HG02973 (cell line): Measurements from ENCODE around the gene MALAT1.
"Not testable (repeated sequence)": the region's sequence is repeated elsewhere in the genome, so short reads cannot be mapped to it uniquely, and the experiment has no call there.

Source experiments
- ATAC-seq: cut with Tn5 transposase; IDR thresholded peaks from one replicate; pipeline ENCODE4 v1.9.1; 2021; ENCODE audit warnings: moderate library complexity; ENCODE audit not compliant: unreplicated experiment

MALAT1 gene

DNA sequence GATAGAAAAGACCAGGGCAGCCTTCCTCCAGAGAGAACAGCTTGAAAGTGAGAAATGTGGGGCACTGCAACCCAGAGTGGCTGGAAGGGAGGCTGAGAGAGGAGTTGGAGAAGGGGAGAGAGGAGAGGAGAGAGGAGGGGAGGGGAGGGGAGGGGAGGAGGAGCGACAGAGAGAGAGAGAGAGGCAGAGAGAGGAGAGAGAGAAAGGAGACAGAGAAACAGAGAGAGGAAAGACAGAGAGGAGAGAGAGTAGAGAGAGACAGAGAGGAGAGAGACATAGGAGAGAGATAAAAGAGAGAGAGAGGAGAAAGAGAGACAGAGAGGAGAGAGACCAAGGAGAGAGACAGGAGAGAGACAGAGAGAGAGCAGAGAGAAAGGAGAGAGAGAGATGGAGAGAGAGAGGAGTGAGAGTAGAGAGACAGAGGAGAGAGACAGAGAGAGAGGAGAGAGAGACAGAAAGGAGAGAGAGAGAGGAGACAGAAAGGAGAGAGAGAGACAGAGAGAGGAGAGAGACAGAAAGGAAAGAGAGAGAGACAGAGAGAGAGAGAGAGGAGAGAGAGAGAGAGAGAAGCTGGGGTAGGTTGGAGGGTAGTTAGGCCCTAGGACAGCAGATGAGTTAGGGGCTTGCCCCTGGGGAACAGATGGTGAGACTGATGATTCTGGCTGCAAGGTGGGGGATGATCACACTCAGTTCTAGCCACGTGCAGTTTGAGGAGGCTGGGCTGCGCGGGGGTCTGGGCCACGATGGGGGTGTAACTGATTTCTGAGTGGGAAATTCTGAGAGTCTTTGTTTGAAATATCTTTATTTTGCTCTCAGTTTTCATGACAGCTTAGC is 17.5 kb downstream of the MALAT1 start:
- ATAC-seq = no peak

GRCh38 chr11:65518941-65519549 is 20.2 kb downstream of the MALAT1 start:
- ATAC-seq = not testable (repeated sequence)

DNA sequence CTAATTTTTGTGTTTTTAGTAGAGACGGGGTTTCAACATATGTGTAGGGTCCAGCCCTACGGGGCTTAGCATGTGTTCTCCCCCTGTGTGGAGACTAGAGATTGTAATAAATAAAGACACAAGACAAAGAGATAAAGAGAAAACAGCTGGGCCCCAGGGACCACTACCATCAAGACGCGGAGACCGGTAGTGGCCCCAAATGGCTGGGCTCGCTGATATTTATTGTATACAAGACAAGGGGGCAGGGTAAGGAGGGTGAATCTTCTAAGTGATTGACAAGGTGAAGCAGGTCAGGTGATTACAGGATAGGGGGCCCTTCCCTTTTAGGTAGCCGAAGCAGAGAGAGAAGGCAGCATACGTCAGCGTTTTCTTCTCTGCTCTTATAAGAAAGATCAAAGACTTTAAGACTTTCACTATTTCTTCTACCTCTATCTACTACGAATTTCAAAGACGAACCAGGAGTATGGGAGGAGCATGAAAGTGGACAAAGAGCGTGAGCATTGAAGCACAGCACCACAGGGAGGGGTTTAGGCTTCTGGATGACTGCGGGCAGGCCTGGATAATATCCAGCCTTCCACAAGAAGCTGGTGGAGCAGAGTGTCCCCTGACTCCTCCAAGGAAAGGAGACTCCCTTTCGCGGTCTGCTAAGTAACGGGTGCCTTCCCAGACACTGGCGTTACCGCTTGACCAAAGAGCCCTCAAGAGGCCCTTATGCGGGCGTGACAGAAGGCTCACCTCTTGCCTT is 23.1 kb downstream of the MALAT1 start:
- not testable (repeated sequence) for ATAC-seq

DNA sequence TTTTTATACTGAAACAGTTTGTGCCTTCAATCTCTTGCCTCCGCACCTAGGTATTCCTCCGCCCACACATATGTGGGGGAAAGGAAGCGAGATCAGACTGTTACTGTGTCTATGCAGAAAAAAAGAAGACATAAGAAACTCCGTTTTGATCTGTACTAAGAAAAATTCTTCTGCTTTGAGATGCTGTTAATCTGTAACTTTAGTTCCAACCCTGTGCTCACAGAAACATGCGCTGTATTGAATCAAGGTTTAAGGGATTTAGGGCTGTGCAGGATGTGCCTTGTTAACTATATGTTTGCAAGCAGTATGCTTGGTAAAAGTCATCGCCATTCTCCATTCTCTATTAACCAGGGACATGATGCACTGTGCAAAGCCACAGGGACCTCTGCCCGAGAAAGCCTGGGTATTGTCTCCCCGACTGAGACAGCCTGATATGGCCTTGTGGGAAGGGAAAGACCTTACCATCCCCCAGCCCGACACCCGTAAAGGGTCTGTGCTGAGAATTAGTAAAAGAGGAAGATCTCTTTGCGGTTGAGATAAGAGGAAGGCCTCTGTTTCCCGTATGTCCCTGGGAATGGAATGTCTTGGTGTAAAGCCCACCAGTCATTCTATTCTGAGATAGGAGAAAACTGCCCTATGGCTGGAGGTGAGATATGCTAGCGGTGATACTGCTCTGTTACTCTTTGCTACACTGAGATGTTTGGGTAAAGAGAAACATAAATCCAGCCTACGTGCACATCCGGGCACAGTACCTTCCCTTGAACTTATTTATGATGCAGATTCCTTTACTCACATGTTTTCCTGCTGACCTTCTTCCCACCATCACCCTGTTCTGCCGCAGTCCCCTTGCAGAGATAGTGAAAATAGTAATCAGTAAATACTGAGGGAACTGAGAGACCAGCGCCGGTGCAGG is 24.1 kb downstream of the MALAT1 start:
- not testable (repeated sequence) for ATAC-seq

GRCh38 chr11:65523631-65523968 is 24.8 kb downstream of the MALAT1 start:
- ATAC-seq = not testable (repeated sequence)

- ATAC-seq = no peak
Observed at GRCh38 chr11:65524014-65524740, 25.3 kb downstream of the MALAT1 start.

DNA sequence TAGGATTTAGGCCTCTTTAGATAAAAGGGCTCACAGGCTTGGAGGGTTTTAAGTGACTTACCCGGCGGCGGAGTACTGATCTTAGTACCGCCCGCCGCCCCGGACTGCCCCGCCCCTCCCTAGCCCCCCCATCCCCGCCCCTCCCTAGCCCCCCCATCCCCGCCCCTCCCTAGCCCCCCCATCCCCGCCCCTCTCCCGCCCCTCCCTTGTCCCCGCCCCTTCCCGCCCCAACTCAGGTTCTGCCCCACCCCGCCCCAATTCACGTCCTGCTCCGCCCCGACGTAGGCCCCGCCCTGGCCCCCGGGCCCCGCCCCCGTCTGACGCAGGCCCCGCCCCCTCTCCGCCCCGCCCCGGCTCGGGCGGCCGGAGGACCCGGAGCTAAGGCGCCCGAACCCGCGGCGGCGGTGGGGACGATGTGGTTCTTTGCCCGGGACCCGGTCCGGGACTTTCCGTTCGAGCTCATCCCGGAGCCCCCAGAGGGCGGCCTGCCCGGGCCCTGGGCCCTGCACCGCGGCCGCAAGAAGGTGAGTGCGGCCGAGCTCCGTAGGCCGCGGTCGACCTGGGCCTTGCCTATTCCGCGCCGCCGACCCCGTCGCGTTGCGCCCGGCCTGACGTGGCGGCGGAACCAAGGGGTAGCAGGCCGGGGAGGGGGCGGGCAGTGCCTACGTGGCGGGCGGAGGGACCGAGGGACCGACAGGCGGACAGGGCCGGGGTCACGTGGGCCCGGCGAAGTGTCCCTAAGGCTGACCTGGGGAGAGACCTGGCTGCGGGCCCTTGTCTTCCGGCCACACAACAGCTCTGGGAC is 26.1 kb downstream of the MALAT1 start, which contains the start of gene SCYL1:
TSS of gene SCYL1 (plus strand) at position 343 of the 805 bp plus-strand sequence. CDS start at position 414, 71 bp downstream.
- peak; percentile 44 for ATAC-seq

- peak; percentile 20 for ATAC-seq
Observed at GRCh38 chr11:65525546-65526480, 27.0 kb downstream of the MALAT1 start.

- ATAC-seq = no peak
Observed at GRCh38 chr11:65526744-65527143, 27.9 kb downstream of the MALAT1 start.

GRCh38 chr11:65528819-65529350 is 30.0 kb downstream of the MALAT1 start:
- no peak for ATAC-seq

- ATAC-seq = no peak
Observed at GRCh38 chr11:65529475-65530156, 30.8 kb downstream of the MALAT1 start.

DNA sequence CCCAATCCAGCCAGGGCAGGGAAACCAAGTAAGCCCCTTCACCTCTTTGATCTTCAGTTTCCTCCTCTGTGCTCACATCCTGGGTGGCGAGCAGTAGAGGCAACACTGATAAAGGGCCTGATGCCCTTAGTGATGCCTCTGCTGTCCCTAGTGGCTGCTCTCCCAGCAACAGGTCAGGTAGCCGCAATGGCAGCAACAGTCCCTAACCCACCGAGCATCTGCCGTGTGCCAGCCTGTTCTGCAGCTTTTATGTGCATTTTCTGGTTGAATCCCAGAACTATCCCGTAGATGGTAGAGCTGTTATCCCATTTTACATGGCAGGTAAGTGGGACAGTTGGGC is 31.3 kb downstream of the MALAT1 start:
- ATAC-seq = no peak

DNA sequence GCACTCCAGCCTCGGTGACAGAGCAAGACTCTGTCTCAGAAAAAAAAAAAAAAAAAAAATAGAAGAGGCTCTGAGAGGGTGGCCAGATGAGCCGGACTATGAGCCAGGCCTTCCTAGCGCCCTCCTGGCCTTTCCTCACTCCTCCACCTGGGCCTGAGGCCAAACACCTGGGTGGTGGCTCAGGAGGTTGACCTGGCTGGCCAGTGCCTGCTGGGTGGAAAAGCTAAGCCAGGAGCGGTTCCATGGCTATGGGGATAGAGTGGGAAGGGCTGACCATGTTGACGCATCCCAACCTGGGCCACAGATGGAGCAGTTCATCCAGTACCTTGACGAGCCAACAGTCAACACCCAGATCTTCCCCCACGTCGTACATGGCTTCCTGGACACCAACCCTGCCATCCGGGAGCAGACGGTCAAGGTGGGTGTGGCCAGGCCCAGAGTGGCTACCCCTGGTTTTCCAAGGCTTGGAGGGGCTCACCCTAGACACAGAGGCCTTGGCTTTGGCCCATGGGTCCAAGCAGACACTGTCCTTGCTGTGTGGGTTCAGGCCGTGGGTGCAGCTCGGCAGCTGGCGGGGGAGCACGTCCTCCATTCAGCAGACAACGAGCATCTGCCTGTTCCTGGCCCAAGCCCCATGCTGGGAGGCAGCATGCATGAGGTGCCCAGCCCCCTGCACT is 33.7 kb downstream of the MALAT1 start:
- ATAC-seq = no peak

- ATAC-seq = no peak
Observed at GRCh38 chr11:65535102-65535501, 36.3 kb downstream of the MALAT1 start.

DNA sequence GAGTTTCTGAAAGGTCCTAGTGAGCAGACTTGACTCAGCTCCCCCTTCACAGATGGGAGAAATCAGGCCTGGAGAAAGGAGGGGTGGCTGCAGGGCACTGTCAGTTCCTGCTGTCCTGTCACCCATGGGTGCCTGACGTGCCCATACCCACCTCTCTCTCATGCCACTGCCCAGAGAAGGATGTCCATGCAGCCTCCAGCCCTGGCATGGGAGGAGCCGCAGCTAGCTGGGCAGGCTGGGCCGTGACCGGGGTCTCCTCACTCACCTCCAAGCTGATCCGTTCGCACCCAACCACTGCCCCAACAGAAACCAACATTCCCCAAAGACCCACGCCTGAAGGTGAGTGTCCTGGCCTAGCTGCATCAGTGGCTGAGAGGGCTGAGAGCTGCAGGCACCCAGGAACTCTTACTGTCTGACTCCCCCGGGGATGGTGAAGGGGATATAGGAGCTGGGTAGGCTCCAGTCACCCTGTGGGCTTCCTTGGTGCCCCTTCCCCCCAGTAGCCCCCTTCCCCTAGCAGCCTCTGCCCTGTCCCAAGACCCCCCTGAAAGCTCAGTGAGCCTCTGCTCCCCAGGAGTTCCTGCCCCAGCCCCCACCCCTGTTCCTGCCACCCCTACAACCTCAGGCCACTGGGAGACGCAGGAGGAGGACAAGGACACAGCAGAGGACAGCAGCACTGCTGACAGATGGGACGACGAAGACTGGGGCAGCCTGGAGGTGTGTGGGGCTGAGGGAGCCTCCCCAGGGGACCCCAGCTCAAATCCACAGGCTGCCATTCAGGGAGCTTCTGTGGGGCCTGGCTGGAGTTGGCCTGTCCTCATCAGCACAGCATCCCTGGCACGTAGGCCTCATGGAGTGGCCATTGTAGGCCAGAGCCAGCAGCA is 37.8 kb downstream of the MALAT1 start:
- no peak for ATAC-seq

DNA sequence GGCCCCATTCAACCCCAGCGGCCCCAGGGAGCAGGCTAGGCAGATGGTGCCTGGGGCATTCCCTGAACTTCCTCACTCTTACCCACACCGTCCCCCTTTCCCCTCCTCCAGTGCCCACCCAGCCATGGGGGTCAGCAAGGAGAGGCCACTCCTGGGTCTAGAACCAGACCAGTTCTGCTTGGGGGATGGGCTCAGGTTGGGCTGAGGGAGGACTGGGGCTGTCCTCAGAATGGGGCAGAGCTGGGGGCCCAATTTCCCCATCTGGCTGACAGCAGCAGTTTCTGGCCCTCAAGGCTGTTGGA is 38.4 kb downstream of the MALAT1 start:
- ATAC-seq = no peak
